ENCODE data around the gene TBC1D5.

- TF ChIP-seq CTCF (IDR thresholded peaks at IDR 0.05) = no peak
- TF ChIP-seq POLR2A (IDR thresholded peaks at IDR 0.05) = no peak
Measured at GRCh38 chr3:17571686-17572085, 170.7 kb downstream of the TBC1D5 start.

Data from vagina (tissue), 2 donors.